Transverse colon (tissue), 4 donors: ENCODE data around the gene TRIAP1. TPM values are rescaled to one million over a fixed set of nuclear protein-coding genes. Genes with fewer than 3 reads are reported as not detected.

Experiments used
- DNase-seq: peaks from one replicate; pipeline ENCODE4 v3.0.0-alpha.2; 2019
- H3K27ac ChIP-seq, 4 donors: fragments of 200-600 bp; sonication (generic); 2 replicates each; pipeline ENCODE4 v1.5.1; 2016 to 2018; ENCODE audit warnings: inconsistent platforms in 4 of 4
- H3K27me3 ChIP-seq: fragments of 200-600 bp; sonication (generic); 2 replicates; pipeline ENCODE4 v1.5.1; 2017; ENCODE audit warnings: inconsistent platforms
- H3K36me3 ChIP-seq, 4 donors: fragments of 200-600 bp; sonication (generic); 2 replicates each; pipeline ENCODE4 v1.5.1; 2017 to 2019; ENCODE audit warnings: inconsistent platforms in 4 of 4
- H3K4me1 ChIP-seq, 4 donors: fragments of 200-600 bp; sonication (generic); 2 replicates each; pipeline ENCODE4 v1.5.1; 2017 to 2020; ENCODE audit warnings: inconsistent platforms in 4 of 4
- H3K4me3 ChIP-seq, 4 donors: fragments of 200-600 bp; sonication (generic); 1 replicate in 1 of 4; 2 replicates in 3 of 4; pipeline versions ENCODE4 v1.5.1 to v1.6.1; 2017 to 2019; ENCODE audit warnings: inconsistent platforms in 4 of 4
- H3K9me3 ChIP-seq, 2 donors: fragments of 200-600 bp; sonication (generic); 2 replicates each; pipeline ENCODE4 v1.5.1; 2017 to 2019; ENCODE audit warnings: inconsistent platforms in 2 of 2
- EP300 ChIP-seq: sonication (generic); formaldehyde crosslinking; IDR thresholded peaks from one replicate; pipeline ENCODE4 v1.6.1; 2017; ENCODE audit warnings: antibody characterized with exemption, low read depth
- POLR2A ChIP-seq: fragments of 450-650 bp; IDR thresholded peaks from one replicate; pipeline ENCODE4 v1.6.1; 2016; ENCODE audit warnings: antibody characterized with exemption, mild to moderate bottlenecking, moderate library complexity
- POLR2AphosphoS5 ChIP-seq, 3 donors: sonication (generic); formaldehyde crosslinking; IDR thresholded peaks; one replicate each; pipeline ENCODE4 v1.6.1; 2016; ENCODE audit warnings: antibody characterized with exemption in 3 of 3
- WGBS, 2 donors: methylation state at CpG; one replicate each; pipeline ENCODE4 v1.1.5; 2018; ENCODE audit warnings: low coverage in 1 of 2; 5-methylcytosine and 5-hydroxymethylcytosine counted together
- in situ Hi-C, 4 donors: fragments of 200-750 bp; cut with MboI; loops; one replicate each; pipeline versions ENCODE4 v1.15.0 to v1.15.1; 2017; ENCODE audit warnings: low sequenced_read_pairs in 3 of 4, low pct_ligation_motif_present in 1 of 4, low pct_unique_long_range_greater_than_20kb in 1 of 4
- intact Hi-C: fragments of 100-400 bp; cut with DNase I; formaldehyde crosslinking; loops from one replicate; pipeline ENCODE4 v1.15.1; 2023; ENCODE audit warnings: low total_unique reads
- total RNA-seq, 4 donors: library from RNA; depleted of rRNA; stranded (reverse); fragments of >200 nt; gene quantifications; one replicate each; pipeline ENCODE4 v1.1.0, GENCODE V29; 2016
- TF ChIP-seq, protein P1 (sequence below), 5 experiments: fragments of 200-600 bp in 3 of 5; fragments of 450-650 bp in 2 of 5; sonication (generic) in 3 of 5; IDR thresholded peaks; 1 replicate in 2 of 5; 2 replicates in 3 of 5; pipeline ENCODE4 v1.5.1; 2016 to 2017; ENCODE audit warnings: antibody characterized with exemption in 5 of 5, inconsistent platforms in 3 of 5, mild to moderate bottlenecking in 2 of 5, moderate library complexity in 1 of 5

TRIAP1 gene
- total RNA-seq, 4 donors from 2014 or later = 7.2 to 20.9 (median 11.9) TPM

DNA sequence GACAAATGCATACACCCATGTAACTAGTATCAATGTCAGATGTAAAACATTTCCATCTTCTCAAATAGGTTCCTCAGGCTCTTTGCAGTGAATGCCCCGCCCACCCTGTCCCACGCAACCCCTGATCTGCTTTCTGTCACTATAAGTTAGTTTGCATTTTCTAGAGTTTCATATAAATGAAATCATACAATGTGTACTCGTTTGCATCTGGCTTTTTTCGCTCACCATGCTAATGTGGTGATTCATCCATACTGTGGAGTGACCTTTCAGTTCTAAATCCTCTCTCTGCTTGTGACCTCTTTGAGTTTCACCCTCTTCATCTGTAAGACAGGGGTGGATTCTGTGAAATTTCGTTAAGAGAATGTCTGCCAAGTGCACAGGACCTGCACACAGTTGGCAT lies 46.7 kb downstream of the TRIAP1 start:
- Histone ChIP-seq H3K4me3 (no peak overlapping the region), H3K9me3 (no peaks in the 10 kb centered on the region), H3K27ac (no peak overlapping the region), H3K4me1 (peaks cover 0 to under 1% (median under 1%) of the 10 kb centered on the region in 4 donors), H3K27me3 (peaks cover 13% of the 10 kb centered on the region), H3K36me3 (no peaks in the 10 kb centered on the region)
- TF ChIP-seq POLR2A (no peak), POLR2AphosphoS5 (IDR thresholded peaks at IDR 0.05) (no peak), EP300 (no peak)
- TF ChIP-seq, protein P1, sequence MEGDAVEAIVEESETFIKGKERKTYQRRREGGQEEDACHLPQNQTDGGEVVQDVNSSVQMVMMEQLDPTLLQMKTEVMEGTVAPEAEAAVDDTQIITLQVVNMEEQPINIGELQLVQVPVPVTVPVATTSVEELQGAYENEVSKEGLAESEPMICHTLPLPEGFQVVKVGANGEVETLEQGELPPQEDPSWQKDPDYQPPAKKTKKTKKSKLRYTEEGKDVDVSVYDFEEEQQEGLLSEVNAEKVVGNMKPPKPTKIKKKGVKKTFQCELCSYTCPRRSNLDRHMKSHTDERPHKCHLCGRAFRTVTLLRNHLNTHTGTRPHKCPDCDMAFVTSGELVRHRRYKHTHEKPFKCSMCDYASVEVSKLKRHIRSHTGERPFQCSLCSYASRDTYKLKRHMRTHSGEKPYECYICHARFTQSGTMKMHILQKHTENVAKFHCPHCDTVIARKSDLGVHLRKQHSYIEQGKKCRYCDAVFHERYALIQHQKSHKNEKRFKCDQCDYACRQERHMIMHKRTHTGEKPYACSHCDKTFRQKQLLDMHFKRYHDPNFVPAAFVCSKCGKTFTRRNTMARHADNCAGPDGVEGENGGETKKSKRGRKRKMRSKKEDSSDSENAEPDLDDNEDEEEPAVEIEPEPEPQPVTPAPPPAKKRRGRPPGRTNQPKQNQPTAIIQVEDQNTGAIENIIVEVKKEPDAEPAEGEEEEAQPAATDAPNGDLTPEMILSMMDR (IDR thresholded peaks at IDR 0.05) = no peak
- no peak for DNase-seq
- in situ Hi-C loops (no loop called here), intact Hi-C loops (no loop called here)
- WGBS, 2 donors = 47 to 63% methylated on average over 3 to 5 of the region's 5 CpGs

DNA sequence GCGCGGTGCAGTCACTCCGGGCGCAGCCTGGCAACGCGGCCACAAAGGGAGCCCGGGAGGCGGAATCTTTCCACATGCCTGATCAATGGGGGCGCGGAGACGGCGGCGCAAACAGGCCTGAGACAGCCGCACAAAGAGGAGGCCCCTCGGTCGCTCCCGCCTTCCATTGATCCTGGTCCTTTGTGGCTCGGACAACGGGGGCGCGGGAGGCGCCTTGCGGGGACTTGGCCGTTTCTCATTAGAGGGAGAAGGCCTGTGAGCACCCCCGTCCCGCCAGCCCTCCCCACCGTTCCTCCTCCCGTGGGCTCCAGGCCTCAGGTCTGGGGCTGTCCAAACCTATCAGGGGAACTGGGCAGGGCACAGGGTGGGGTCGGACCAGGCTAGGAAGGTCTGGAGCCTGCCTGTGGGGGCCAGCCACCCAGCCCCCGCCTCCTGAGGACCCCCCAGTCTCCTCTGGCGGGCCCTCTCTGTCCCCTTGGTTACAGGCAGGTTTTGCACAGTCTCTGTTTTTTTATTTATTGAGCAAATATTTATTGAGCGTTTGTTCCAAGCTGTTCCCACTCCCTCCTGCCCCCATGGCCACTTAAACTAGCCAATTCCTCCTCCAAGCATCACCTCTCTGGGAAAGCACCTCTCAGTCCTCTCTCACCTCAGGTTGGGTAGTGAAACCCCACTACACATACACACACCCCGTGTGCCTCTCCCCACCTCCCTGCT lies 48.2 kb downstream of the TRIAP1 start:
- H3K9me3 ChIP-seq = no peaks in the 10 kb centered on the region
- H3K4me1 ChIP-seq = peaks cover 0 to 9% (median 3%) of the 10 kb centered on the region in 4 donors
- no peaks in the 10 kb centered on the region for H3K36me3 ChIP-seq
- WGBS, 2 donors = 66 to 75% methylated on average over 2 to 33 of the region's 33 CpGs
- peaks cover 13% of the 10 kb centered on the region for H3K27me3 ChIP-seq
- intact Hi-C loops (no loop called here), in situ Hi-C loops (no loop called here)
- TF ChIP-seq POLR2A (no peak), POLR2AphosphoS5 (IDR thresholded peaks at IDR 0.05) (no peak), EP300 (no peak)
- TF ChIP-seq, protein P1 (IDR thresholded peaks at IDR 0.05) = no peak
- DNase-seq = no peak
- H3K4me3 ChIP-seq = no peak overlapping the region
- no peak overlapping the region for H3K27ac ChIP-seq

DNA sequence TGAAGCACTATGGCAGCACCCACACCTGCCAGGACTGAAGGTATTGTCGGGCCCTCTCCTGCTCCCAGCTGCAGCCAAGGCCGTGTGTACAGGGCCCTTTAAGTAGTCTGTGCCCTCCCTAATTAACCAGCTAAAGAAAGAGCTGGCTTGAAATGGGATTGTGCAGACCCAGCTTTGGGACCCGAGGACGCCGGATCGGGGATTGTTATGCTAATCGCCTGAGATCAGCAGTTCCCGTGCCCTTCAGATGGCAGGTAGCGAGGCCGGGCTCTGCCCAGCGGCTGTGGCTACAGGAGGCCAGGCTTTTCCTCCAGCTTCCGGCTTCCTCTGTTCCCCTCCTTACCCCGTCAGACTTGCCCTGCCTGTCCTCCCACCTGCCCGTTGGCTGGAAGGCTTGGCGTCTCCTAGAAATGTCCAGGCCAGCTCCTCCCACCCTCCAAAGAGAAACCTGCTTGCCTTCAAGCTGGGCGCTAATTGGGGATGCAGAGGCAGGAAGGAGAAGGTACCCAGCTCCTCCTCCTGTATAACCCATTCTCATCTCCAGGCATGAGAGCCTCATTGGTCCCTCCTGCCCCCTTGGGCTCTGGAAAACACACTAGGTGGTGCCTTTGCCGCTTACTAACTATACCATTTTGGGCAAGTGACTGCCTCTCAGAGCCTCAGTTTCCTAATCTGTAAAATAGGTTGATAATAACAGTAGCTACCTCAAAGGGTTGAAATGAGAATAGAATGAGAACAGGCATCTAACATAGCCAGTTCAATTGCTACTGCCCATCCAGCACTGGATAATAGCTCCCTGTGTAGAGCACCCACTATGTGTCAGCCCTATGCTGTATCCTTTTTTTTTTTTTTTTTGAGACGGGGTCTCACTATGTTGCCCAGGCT lies 51.5 kb downstream of the TRIAP1 start:
- Histone ChIP-seq H3K4me3 (no peak overlapping the region), H3K9me3 (no peaks in the 10 kb centered on the region), H3K27ac (peak overlapping the region in 3 of 4 donors; percentile 35 to 49 (median 48)), H3K4me1 (peaks cover 0 to 9% (median 3%) of the 10 kb centered on the region in 4 donors), H3K27me3 (peaks cover 13% of the 10 kb centered on the region), H3K36me3 (no peaks in the 10 kb centered on the region)
- WGBS, 2 donors = 22 to 43% methylated on average over 1 to 17 of the region's 18 CpGs
- TF ChIP-seq, protein P1 (IDR thresholded peaks at IDR 0.05) = no peak
- TF ChIP-seq EP300 (no peak), POLR2AphosphoS5 (IDR thresholded peaks at IDR 0.05) (peak in 2 of 3 donors; percentile 15 to 16), POLR2A (peak; percentile 50)
- intact Hi-C loops (no loop called here), in situ Hi-C loops (no loop called here)
- DNase-seq = peak; percentile 70

Other genes with a start within 250 kb of the TRIAP1 start
- 1,000 to 10,000 TPM in 3 of 4 donors, 100 to 1,000 TPM in 1; 660 to 2,105 (median 1,778) TPM for gene RPLP0, start 245.3 kb downstream of the TRIAP1 start, total RNA-seq
- 100 to 1,000 TPM; 101 to 328 (median 198) TPM for gene PXN, start 180.7 kb downstream of the TRIAP1 start, total RNA-seq
- under 1 TPM; under 0.01 TPM for gene RNU4-2, start 154.5 kb downstream of the TRIAP1 start, total RNA-seq
- under 1 TPM in 3 of 4 donors, not detected in 1; under 0.01 TPM for gene RNU4-1, start 153.1 kb downstream of the TRIAP1 start, total RNA-seq
- gene SIRT4, start 144.1 kb downstream of the TRIAP1 start, total RNA-seq = 1 to 10 TPM in 1 of 4 donors, under 1 TPM in 1, not detected in 2; 0.95 to 1.9 TPM
- not detected for gene PLA2G1B, start 118.6 kb downstream of the TRIAP1 start, total RNA-seq
- gene MSI1, start 77.2 kb downstream of the TRIAP1 start, total RNA-seq = 1 to 10 TPM in 1 of 4 donors, under 1 TPM in 1, not detected in 2; 0.82 to 7.5 TPM
- gene COX6A1, start 8.3 kb downstream of the TRIAP1 start, total RNA-seq = 1,000 to 10,000 TPM in 2 of 4 donors, 100 to 1,000 TPM in 2; 469 to 1,865 (median 1,048) TPM
- 10 to 100 TPM; 15.5 to 21.6 (median 19.2) TPM for gene GATC, start 60 bp upstream of the TRIAP1 start, total RNA-seq
- 10 to 100 TPM; 33.7 to 93.8 (median 64.5) TPM for gene SRSF9, start 23.4 kb upstream of the TRIAP1 start, total RNA-seq
- gene DYNLL1, start 49.7 kb upstream of the TRIAP1 start, total RNA-seq = 100 to 1,000 TPM in 3 of 4 donors, 10 to 100 TPM in 1; 60.5 to 291 (median 190) TPM
- gene COQ5, start 82.8 kb upstream of the TRIAP1 start, total RNA-seq = 10 to 100 TPM; 20.9 to 34.9 (median 31.9) TPM
- gene RNF10, start 88.0 kb upstream of the TRIAP1 start, total RNA-seq = 100 to 1,000 TPM; 204 to 317 (median 213) TPM
- gene POP5, start 135.0 kb upstream of the TRIAP1 start, total RNA-seq = 10 to 100 TPM in 3 of 4 donors, not detected in 1; 31.5 to 56.5 (median 43.7) TPM
- gene CABP1, start 194.2 kb upstream of the TRIAP1 start, total RNA-seq = 1 to 10 TPM in 2 of 4 donors, under 1 TPM in 1, not detected in 1; 0.60 to 7.5 (median 4.4) TPM
- gene MLEC, start 240.8 kb upstream of the TRIAP1 start, total RNA-seq = 100 to 1,000 TPM in 3 of 4 donors, 10 to 100 TPM in 1; 75.6 to 153 (median 130) TPM